GM06990 (cell line): ENCODE measurements around the gene ZNF25.
"Not testable (repeated sequence)": the region's sequence is repeated elsewhere in the genome, so short reads cannot be mapped to it uniquely, and the experiment has no call there.

Source experiments
- DNase-seq: peaks from one replicate; pipeline ENCODE4 v3.0.0-alpha.2; 2011; ENCODE audit not compliant: insufficient read length; ENCODE audit errors: extremely low read depth
- H3K27me3 ChIP-seq: replicated peaks from 2 replicates; pipeline ENCODE4 v1.6.0; 2011; ENCODE audit warnings: low read length; ENCODE audit not compliant: control insufficient read depth, insufficient read depth
- H3K36me3 ChIP-seq: 2 replicates; pipeline ENCODE4 v1.5.1; 2011; ENCODE audit warnings: low read length; ENCODE audit not compliant: control insufficient read depth, insufficient read depth
- H3K4me3 ChIP-seq: replicated peaks from 2 replicates; pipeline ENCODE4 v1.5.1; 2011; ENCODE audit warnings: low read depth, mild to moderate bottlenecking, control low read depth, low read length
- CTCF ChIP-seq: IDR thresholded peaks from 2 replicates; pipeline ENCODE4 v1.5.1; 2011; ENCODE audit warnings: low read length, control low read depth, mild to moderate bottlenecking, inconsistent platforms; ENCODE audit not compliant: insufficient read depth, poor library complexity, severe bottlenecking

The ZNF25 gene

GRCh38 chr10:37976091-37976879, at the start of gene ZNF25:
TSS of gene ZNF25 (minus strand) at chr10:37976647. CDS start at chr10:37971722, 4,925 bp downstream.
- Histone ChIP-seq H3K4me3 (peak within 1 kb of the TSS; percentile 75), H3K27me3 (no peaks in the 10 kb centered on the region), H3K36me3 (no peaks in the 10 kb centered on the region)
- TF ChIP-seq CTCF, result peak; percentile 96
- DNase-seq, result peak; percentile 99

GRCh38 chr10:38025283-38025682, 48.8 kb upstream of the ZNF25 start:
- no peak for TF ChIP-seq CTCF
- H3K36me3 ChIP-seq, result peaks cover 4% of the 10 kb centered on the region
- DNase-seq, result peak; percentile 24
- no peaks in the 10 kb centered on the region for H3K27me3 ChIP-seq
- H3K4me3 ChIP-seq, result no peak overlapping the region

- H3K27me3 ChIP-seq, DNase-seq, H3K36me3 ChIP-seq, H3K4me3 ChIP-seq: not testable (repeated sequence)
Observed at GRCh38 chr10:38019124-38019523, 42.7 kb upstream of the ZNF25 start.

GRCh38 chr10:38016354-38016753, 39.9 kb upstream of the ZNF25 start:
- H3K36me3 ChIP-seq, result peaks cover 5% of the 10 kb centered on the region
- no peak overlapping the region for H3K4me3 ChIP-seq
- no peaks in the 10 kb centered on the region for H3K27me3 ChIP-seq
- no peak for DNase-seq
- TF ChIP-seq CTCF, result no peak

- Histone ChIP-seq H3K27me3 (no peaks in the 10 kb centered on the region), H3K36me3 (no peaks in the 10 kb centered on the region; the same call in 1 of the 2 replicates), H3K4me3 (peak within 1 kb of the TSS; percentile 77)
- DNase-seq, result peak; percentile 92
- peak; percentile 3 for TF ChIP-seq CTCF
Observed at GRCh38 chr10:38010119-38010903, 33.9 kb upstream of the ZNF25 start, which contains the start of gene ZNF33A. TSS of gene ZNF33A (plus strand) at chr10:38010675. CDS start at chr10:38012342, 1,667 bp downstream.

- no peaks in the 10 kb centered on the region for H3K27me3 ChIP-seq
- no peak for TF ChIP-seq CTCF
- H3K4me3 ChIP-seq, result no peak overlapping the region
- no peaks in the 10 kb centered on the region; the same call in 1 of the 2 replicates for H3K36me3 ChIP-seq
- DNase-seq, result no peak
Observed at GRCh38 chr10:38007991-38008390, 31.5 kb upstream of the ZNF25 start.
